ENCODE measurements around the gene DTD1.

Gene DTD1

DNA sequence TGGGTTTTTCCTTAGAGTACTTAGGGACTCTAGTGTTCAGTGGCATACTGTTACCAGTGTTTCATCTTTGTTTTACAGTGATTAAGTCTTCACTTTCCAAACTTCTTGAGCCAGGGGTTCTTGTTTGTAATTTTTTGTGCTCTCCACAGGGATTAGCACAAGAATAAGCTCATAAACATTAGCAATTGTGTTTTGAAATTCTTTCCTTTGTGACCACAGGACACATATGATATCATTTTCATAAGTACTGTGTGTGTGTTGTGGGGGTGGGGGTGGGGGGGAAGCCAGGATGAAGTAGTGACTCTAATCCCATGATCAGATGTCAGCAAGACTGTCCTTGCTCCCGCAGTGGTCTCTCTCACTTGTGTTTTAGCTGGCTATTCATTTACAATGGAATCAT lies 124.3 kb downstream of the DTD1 start:
- no peak for DNase-seq

DNA sequence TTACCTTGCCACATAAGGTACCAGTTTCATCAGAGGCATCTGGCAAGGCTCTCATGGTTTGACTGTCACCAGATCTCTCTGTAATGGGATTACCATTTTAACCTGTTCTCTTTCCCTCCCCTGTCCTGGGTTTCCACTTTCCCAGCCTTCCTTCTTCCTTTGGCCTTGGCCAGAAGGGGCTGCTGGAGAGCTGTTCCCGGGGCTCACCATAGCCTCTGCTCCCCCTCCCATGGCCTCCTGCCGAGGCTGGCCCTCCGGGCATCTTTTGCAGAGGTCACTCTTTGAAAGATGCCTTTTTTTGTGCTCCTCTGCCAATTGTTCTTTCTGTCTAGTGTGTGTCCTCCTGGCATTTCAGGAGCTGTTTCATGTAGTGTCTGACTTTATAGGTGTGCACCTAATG lies 125.0 kb downstream of the DTD1 start:
- no peak for DNase-seq

DNA sequence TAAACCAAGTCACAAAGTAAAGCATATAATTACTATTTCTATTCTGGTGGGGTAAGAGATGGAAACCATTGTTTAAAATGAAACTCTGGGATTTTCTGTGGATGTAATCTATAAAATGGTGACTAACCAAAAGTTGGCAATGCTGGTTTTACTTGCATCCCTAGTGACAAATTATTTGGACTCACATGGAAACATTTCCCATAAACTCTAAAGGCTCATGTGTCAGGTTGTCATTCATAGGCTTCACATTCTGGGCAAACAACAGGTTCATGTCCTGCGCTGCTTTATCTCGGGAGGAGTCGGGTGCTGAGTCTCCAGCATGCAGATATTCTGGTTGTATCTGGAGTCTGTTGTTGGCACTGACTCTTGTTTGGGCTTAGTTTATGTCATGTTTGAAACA lies 127.7 kb downstream of the DTD1 start:
- no peak for DNase-seq

DNA sequence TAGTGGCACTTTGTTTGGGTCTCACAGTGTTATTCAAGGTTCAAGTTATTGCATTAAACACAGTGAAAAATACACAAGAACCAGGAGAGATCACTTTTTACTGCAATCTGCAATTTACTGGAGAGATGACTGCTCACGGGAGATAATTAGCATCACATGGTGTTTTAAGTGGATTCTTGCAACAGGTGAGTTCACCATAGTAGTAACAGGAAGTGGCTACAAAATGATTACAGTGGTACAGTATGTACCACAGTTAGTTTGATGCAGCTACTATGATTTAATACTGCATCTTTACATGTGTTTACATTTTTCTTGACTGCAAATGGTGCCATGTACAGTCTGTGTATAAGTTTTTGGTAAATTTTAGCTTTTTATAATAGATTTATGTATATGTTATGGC lies 129.2 kb downstream of the DTD1 start:
- no peak for DNase-seq

DNA sequence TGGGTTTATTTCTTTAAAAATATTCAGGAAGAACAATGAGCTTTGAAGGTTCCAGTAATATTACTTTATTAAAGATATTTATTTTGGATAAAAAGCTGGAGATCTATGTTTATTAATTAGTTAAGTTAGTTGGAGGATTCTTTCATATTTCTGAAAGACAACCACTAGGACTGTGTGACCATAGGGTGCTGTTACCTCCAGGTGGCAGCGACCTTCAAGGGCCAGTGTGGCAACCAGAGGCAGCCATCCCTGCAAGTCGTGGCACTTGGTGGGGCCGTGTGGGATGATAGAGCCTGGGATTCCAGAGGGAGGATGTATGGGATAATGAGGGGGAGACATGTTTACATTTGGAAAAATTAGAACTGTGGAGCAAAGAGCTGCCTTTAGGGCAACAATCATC lies 130.3 kb downstream of the DTD1 start:
- DNase-seq, result no peak

DNA sequence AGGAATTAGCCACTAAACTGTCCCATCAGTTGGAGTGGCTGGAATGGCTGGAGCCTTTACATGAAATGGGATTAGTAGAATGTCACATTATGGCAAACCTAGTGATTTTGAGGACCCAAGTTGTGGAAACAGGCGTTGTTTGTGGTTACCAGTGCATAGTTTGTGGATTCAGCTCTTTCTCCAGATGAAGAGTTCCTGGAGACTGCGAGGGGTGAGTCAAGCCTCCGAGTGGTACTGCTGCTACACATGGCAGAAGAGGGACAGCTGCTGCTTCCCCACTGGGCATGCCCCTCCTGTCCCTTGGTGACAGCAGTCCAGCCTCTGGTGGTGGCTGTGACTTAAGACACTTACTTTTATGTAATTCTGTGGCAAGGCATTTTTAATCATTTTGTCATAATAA lies 131.6 kb downstream of the DTD1 start:
- no peak for DNase-seq

DNA sequence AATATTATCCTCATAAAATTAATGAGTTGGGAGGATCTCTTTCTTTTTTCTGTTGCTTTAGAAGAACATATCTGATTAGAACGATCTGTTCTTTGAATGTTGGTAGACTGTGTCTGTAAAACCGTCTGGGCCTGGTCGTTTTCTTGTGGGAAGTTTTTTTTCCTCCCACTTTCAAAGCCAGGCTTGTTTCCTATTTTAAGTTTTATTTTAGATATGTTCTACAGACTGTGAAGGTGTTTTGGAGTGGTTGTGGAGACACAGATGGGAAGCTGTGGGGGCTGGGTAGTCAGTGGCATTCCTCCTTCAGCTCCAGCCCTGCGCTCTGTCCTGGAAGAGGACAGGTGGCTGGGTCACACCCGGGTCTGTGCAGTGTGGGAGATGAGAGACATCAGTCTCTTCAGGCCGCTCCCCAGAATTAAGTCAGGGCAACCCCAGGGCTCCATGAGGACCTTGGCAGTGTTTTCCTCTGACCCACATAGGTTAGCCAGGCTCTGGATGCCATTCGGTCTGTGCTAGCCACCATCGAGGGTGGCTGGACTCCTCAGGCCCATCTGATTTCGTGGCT lies 133.8 kb downstream of the DTD1 start:
- no peak for DNase-seq

DNA sequence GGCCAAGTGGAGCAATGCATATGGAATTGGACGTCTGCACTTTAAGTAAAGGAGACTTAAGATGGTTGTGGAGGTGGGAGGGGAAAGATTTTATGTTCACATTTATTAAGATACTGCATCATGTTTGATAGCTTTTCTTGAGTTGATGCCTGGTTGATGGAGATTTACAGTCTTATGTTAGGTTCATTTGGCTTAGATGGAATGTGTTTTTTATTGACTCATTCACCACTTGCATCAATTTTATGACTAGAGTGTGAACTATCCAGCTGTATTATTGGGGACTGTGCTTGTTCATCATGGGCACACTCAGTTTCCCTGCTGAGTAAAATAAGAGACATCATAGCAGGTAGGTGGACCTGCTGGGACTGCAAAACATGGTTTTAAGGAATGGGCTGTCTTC lies 134.5 kb downstream of the DTD1 start:
- no peak for DNase-seq

DNA sequence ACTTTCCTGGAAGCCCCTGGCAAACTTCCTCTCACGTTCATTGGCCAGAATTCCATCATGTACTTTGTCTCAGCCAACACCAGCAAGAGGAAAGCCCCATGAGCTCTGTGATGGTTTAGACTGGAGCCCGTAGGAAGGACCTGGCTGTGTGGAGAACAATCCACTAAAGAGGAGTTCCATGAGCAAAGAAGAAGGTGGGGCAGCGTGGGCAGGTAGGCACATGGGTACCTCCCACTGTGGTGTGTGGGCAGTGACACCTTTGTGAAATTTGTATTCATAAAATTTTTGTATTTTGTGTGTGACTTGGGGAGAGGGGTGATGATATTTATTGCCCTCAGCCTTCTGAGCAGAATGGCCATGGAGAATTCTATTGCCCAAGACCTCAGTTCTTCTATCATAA lies 136.2 kb downstream of the DTD1 start:
- DNase-seq, result no peak

DNA sequence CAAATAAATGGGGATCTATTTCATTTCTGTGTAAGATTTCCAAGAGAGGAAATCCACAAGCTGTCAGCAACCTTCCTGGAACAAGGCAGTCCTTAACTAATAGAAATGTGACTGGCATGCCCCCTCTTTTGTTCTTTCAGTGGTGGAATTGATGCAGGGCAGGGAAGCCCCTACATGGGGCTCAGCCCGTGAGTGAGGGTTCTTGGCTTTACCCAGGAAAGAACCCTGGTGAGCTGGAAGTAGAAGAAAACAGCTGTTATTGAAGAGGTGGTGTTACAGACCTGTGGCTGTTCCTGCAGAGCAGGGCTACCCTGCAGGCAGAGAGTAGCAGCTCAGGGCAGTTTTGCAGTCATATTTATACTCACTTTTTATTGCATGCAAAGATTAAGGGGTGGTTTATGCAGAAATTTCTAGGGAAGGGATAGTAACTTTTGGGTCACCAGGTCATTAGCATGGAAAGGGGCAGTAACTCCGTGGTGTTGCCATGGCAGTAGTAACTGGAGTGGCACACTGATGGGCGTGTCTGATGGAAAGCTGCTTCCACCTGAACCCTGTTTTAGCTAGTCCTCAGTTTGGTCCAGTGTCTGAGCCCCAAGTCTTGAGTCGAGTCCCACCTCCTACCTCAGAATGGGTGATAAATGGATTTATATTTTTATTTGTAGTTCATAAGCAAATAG lies 137.1 kb downstream of the DTD1 start:
- no peak for DNase-seq

DNA sequence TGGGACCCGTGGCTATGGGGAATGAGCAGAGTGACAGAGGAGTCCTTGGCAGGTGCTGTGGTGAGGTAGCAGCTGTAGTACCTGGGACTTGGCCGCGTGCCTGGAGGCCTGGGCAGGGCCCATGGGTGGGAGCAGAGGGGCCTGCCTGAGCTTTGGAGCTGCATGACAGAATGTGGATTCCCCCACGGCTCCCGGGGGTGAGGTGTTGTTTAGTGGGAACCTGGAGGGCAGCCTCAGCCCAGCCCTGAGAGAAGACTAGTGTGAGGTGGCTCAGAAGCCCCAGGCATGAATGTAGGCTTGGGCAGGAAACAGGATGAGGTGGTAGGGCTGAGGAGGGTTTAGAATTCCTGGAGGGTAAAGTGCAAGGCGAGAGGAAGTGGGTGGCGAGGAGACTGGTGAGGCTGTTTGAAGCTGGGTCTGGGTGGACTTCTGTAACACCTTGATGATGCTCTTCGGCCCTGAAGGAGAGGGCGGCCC lies 139.2 kb downstream of the DTD1 start:
- no peak for DNase-seq

DNA sequence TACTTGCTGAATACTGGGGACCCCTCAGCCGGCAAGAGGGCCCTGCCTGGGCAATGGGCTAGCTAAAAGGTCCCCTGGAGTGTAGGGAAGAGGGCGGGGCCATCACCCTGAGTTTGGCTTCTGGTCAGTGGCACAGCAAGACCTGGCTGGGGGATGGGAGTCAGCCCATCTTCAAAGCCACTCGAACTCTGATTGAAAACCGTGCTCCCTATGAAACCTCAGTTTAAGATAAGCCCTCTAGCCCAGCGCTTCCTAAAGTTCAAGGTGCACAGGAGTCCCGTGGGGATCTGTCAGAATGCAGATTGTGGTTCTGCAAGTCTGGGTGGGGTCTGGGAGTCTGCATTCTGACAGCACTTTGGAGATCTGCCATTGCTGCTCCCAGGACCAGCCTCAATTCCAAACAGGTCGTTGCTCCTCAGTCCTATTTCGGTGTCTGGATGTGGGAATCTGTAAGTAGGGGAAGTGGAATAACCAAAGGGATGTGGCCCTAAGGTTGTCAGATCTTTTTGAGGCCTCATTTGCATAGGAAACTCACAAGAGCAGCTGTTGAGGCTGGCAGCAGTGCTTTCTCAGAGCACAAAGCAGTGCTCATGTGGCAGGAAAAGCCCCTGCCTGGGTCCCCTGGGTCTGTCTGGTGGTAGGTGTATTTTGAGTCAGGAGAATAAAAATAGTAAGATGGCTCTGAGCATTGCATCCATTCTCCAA lies 140.5 kb downstream of the DTD1 start:
- no peak for DNase-seq

DNA sequence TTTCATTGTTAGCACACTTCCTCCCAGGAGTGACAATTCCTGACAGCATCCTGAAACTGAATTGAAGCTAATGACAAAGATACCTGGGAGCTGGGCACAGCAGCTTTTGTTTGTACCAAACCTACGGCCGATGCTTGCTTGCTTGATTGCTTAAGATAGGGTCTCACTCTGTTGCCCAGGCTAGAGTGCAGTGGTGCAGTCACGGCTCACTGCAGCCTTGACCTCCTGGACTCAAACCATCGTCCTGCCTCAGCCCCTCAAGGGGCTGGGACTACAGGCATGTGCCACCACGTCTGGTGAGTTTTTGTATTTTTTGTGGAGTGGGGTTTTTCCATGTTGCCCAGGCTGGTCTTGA lies 141.0 kb downstream of the DTD1 start:
- DNase-seq, result no peak

DNA sequence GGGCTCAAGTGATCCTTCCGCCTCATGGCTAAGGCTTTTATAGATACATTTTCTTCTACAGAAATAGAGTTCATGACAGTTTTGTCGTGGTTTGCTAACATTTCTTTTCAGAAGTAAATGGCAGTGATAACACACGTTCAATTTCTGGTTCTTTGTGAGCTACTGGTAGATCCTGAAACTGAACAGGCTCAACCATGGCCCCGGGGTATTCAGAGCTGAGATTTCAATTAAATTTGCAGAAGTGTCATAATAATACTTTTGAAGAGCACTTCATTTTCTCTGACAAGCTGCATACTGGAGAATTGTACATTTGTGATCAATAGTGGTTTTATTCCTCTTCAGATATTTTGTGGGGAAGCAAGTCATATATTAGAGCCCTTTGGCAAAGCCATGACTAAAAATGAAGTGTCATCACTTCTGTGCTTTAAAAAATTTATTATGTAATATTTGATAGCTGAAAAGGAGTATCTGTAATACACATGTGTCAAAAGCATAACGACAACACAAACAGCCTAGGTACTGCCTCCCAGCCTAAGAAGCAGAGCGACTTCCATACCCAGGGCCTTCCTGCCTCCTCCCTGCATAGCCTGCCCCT lies 141.5 kb downstream of the DTD1 start:
- DNase-seq, result no peak

DNA sequence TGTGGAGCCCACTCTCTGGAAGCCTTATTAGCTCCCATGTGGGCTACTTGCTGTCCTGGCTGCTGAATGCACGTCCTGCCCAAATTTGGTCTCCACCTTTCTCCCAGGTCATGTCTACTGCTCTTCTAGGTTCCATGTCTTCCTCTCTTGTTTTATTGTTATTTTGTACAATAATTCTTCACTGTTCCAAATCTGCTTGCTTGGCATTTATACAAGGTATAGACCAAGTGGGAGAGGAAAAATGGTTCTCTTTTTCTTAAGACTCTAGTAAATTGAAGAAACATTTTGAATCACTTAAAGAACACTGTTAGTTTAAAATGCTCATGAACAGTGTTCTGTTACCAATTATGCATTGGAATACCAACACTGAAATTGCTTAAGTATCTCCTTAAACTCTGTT lies 144.1 kb downstream of the DTD1 start:
- DNase-seq, result no peak

DNA sequence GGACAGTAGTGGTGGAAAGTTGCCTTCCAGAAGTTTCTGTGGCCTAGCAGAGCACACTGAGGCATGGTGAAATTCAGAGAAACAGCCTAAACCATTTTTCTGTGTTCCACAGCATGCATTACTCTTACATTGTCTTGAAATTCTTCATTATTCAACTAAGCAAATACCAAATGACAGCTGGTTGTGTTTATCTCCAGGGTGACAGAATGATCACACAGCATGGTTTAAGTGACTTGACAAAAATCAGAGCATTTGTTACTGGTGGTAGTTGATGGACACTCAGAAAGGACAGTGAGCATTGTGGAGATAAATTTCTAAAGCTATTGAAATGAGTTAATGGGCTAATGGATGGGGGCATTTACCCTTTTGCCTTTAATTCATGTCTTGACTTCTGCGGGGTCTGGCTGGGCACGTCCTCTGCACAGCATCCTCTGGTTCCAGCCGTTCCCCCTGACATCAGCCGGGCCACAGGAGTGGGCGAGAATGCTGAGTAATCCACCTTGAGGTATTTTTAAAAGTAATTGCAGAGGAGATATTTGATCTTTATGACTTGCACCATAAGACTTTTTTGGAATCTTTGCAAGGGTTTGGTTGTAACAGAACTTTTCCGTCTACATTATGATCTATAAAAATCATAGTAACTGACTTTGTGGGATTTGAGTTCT lies 146.8 kb downstream of the DTD1 start:
- DNase-seq, result no peak

DNA sequence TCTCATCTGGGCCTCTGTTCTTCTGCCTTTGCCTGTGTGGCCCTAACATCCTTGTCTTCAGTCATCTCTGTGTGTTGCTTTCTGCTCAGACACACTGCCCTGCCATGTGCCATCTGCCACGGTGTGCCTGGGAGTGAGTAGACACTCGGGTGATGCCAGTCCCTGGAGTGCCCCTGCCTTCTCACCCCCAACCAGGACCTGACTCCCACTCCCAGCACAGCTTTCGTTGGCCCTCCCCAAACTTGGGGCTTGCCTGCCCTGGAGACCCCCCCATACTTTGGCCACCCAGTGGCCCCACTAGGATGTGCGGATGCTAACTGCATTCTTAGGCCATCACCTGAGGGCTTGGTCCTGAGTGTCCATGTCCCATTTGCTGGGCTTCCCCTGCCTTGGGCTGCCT lies 149.3 kb downstream of the DTD1 start:
- no peak for DNase-seq

DNA sequence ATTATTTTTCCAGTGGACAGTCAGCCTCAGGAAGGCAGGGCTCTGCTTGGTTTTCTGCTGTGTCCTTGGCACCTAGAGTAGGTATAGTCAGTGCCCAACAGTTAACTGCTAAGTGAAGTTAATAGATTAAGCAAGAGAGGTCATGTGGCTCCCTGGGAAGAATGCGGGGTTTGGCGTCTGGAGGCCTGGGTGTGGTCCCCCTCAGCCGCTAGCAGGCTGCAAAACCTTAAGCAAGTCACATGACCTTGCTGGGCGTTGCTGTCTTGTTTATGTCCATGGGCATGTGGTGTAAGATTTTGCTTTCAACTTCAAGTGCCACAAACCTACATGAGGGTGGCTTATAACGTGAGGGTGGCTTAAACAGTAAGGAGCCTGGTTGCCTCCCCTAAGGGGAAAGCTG lies 150.2 kb downstream of the DTD1 start:
- DNase-seq, result no peak

DNA sequence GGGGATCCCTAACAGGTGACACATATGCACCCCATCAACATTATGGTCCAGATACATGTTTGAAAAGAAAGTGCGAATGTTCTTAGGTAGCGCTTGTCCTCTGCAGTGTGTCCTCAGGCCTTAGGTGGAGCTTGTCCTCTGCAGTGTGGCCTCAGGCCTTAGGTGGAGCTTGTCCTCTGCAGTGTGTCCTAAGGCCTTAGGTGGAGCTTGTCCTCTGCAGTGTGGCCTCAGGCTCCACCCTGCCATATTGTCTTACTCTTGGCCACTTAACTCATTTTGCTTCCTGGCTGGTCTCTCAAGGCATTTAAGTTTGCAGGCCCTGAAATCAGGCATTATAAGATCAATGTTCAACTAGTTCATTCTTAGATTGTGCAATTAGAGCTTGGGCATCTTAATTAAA lies 151.0 kb downstream of the DTD1 start:
- no peak for DNase-seq

DNA sequence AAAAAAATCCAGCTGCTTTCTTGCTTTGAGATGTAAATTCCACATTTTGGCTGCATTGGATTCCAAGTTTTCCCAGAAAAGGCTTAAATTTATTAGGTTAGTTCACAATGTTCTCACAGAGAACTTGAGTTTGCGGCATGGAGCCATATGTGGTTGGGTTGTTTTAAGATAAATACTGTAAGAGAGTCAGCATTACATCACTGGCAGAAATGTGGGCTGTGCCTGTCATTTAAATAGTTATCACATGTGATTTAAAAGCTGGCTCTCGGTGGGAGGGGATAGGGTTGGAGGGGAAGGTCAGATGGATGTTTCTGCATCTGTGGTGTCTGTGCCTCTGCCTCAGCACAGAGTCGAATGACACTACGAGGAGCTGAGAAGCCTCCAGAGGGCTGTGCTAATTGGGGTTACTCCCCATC lies 151.9 kb downstream of the DTD1 start:
- no peak for DNase-seq

DNA sequence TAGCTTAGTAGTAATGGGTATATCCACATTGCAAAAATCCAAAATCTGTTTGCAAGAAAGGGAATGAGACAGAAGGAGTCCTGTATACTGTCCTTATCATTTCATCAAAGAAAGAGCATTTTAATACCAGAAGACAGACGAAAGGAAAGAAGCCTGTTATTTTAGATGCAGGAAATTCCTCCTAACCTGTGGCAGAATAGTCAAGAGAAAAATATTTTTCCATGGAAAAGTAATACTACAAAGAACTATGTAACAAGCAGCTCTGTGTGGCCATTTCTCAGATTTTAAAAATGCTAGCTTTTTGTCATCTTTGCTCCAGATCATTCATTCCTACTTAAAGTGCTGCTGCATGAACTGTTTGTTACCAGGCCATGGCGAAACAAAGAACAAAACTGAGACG lies 152.9 kb downstream of the DTD1 start:
- DNase-seq, result no peak

DNA sequence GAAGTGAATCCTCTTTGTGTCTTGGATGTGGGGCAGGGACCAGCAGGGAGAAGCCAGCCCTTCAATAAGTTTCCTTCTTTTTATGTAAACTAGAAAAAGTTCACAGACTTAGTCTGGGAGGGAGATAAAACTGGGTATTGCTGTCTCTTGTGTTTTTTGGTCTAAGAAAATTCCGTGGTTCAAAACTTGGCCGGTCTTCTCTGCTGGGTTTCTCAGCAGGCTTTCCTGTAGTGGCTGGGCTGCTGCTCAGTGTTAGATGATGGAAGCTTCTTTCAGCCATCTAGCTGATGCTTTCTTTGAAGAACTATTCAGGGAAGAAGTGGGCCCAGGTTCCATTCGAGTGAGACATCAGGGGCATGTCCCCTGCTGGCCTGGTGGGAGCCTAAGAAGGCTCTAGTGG lies 155.0 kb downstream of the DTD1 start:
- no peak for DNase-seq

DNA sequence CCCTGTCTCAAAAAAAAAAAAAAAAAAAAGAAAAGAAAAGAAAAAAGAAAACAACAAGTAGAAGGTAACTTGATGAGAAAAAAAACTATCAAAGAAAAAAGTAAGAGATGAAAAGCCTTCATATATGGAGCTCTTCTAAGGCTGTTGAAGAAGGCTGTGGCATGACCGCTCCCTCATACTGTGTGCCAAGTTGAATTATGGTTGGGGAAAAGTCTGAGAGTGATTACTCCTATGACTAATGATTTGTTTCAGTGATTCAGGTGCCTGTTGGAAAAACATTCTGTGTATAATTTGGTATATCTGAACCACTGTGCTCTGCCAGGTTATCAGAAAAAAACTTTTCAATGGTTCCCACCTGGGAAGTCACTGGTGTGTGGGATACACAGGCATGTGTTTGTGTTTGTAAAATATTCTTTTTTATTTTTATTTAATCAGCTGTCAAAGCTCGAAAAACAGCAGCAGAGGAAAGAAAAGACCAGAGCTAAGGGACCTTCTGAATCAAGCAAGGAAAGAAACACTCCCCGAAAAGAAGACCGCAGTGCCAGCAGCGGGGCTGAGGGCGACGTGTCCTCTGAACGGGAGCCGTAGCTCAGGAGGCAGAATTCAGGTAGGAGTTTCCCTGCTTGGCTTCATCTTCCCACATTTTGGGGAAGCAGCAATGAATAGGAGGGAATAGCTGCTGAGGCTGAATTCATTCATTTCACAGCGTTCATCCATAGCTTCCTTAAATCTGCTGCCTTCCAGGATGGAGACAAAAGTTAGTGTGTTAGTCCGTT lies 156.0 kb downstream of the DTD1 start:
- DNase-seq, result no peak
